Measurements from ENCODE around the gene PRSS33.

PRSS33 gene

GRCh38 chr16:2757344-2757743 lies 30.0 kb downstream of the PRSS33 start:
- no peak for DNase-seq

DNA sequence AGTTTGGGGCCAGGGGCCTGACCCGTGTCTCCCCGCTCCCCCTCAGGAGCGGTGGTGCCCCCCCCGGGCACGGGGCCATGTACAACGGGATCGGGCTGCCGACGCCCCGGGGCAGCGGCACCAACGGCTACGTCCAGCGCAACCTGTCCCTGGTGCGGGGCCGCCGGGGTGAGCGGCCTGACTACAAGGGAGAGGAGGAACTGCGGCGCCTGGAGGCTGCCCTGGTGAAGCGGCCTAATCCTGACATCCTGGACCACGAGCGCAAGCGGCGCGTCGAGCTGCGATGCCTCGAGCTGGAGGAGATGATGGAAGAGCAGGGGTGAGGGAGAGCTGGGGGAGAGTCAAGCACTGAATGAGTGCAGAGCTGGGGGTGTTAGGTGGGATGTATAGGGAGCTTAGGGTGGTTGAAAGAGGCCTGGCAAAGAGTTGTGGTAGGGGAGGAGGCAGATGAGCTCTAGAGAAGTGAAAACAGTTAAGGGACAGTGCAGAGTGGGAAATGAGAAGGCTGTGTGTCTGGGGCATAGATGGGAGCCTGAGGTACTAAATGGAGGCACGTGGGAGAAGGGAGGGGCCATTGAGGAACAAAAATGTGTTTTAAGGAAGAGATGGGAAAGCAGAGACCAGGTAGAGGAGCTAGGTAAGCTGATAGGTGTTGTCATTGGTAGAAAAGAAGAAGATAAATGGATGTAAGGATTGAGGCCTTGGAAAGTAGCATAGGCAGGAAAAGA lies 30.9 kb downstream of the PRSS33 start:
- DNase-seq = no peak

- no peak for DNase-seq
Observed at GRCh38 chr16:2755158-2755557, 32.2 kb downstream of the PRSS33 start.

GRCh38 chr16:2753733-2754020 lies 33.7 kb downstream of the PRSS33 start:
- DNase-seq = no peak

- peak; percentile 69 for DNase-seq
Observed at GRCh38 chr16:2752850-2753732, 34.3 kb downstream of the PRSS33 start.

DNA sequence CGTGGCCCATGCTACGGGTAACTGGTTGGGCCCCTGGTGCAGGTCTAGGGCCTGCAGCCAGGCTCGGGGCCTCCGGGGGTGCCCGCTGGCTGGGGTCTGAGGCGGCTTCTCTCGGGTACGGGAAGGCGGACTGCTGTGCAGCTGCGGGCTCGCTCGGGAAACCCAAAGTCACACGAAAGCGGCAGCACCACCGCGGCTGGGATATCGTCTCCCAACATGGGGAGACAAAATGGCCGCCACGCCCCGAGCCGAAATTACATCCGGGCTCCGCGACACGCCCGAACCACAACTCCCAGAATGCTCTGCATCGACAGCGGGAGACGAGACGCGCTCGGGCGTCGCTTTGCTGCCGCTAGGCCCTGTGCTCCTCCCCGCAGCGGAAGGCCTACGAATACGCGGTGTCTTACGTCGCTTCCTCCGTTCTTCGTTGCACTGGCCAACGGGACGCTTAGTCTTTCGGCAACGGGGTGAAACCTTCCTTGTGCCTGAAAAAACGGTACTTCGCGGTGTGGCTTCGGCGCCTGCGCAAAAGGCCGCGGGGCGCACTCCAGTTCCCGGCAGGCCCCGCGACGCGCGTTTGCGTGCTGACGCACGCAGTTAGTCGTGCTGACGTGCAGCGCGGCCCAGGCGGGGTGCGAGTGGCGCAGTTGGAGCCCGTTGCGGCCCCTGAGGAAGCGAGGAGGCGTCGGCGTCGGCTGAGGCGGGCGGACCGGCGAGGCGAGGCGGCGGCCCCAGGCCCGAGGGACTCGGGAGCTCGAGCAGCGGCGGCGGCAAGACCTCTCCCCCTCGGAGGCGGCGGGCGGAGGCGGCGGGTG lies 35.1 kb downstream of the PRSS33 start, which contains the start of gene SRRM2:
Gene SRRM2 (plus strand): TSS at position 604 of the 815 bp plus-strand sequence. CDS start 3,727 bp downstream, outside the sequence.
- DNase-seq = peak; percentile 94

- peak; percentile 22 for DNase-seq
Observed at GRCh38 chr16:2751577-2752034, 35.8 kb downstream of the PRSS33 start.

GRCh38 chr16:2749936-2750335 lies 37.4 kb downstream of the PRSS33 start:
- no peak for DNase-seq

GRCh38 chr16:2749476-2749875 lies 37.9 kb downstream of the PRSS33 start:
- DNase-seq = no peak

- DNase-seq = no peak
Observed at GRCh38 chr16:2748757-2749455, 38.5 kb downstream of the PRSS33 start.

- DNase-seq = no peak
Observed at GRCh38 chr16:2745961-2746360, 41.4 kb downstream of the PRSS33 start.

DNA sequence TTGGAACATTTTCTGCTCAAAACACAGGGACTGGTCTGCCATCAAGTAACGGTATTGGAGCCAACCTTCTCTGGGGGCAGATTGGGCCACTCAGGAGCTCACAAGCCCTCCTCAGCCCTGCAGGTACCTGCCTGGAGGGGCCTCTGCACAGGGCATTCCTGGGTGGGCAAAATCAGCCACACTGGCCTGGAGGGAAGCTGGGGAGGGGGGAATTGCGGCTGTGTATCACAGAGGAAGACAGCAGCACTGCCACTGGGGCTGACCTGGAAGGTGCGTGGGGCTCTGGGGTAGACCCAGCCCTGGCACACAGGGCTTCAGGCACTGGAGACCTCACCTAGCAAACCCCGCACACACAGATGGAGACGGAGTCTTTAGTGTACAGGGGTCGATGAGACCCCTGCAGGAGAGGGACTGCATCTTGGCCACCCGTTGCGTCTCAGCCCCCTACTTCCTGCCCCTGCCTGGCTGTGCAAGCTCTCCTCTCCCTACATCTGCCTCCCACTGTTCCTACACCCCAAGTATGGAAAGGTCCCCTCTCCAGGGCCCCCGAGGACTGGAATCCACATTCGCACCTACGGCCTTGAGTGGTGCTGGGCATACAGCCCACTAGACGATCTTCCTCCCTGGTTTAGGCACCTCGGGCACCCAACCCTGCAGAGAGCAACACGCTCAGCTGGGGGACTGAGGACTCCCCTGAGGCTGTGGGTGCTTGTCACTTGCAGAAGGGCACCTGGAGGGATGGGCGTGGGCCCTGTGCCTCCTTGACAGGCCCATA lies 42.1 kb downstream of the PRSS33 start:
- DNase-seq = no peak

- DNase-seq = no peak
Observed at GRCh38 chr16:2744711-2745110, 42.6 kb downstream of the PRSS33 start.

DNA sequence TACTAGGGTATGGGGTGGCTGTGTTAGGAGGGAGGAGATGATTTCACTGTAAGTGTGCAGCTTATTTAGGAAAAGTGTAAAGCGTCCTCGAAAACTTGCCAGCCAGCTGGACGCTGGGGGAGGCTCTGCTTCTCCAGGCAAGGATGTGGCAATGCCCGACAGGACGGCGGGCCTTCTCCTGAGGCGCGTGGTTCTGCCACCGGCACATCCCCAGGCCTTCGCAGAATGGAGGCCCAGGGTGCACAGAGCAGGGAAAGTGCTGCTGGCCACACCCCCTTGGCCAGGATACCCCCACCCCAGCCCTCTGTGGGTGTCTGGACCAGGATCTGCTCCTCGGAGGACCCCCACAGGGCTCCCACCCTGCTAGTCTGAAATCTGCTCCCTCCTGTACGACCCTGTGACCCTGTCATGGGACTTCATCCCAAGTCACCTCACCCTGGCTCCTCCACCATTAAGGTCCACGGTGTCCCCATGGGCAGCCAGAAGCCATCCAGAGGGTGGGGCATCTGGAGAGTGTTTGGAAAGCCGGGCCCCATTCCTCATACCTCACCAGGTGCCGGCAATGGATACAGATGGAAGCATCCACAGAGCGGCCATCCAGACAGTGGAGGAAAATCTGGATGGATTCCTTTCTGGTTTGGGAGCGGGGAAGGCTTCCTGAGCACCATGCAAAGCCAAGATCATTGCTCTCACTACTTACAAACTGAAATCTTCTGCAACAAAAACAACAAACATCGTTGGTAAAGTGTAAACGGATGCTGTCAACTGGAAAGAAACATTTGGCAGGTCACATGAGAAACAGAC lies 44.2 kb downstream of the PRSS33 start:
- DNase-seq = no peak

- DNase-seq = no peak
Observed at GRCh38 chr16:2742323-2743006, 44.9 kb downstream of the PRSS33 start.

- no peak for DNase-seq
Observed at GRCh38 chr16:2741168-2741567, 46.2 kb downstream of the PRSS33 start.

GRCh38 chr16:2740476-2740875 lies 46.9 kb downstream of the PRSS33 start:
- no peak for DNase-seq

- no peak for DNase-seq
Observed at GRCh38 chr16:2739625-2740430, 47.5 kb downstream of the PRSS33 start.

GRCh38 chr16:2738615-2739014 lies 48.7 kb downstream of the PRSS33 start:
- no peak for DNase-seq
